Osteocyte (in vitro differentiated cells): ENCODE measurements around the gene GSAP. TPM values are rescaled to one million over a fixed set of nuclear protein-coding genes. Genes with fewer than 3 reads are reported as not detected.

Experiments used
- DNase-seq: peaks from one replicate; pipeline ENCODE4 v3.0.0; 2021; ENCODE audit warnings: mixed read lengths; ENCODE audit not compliant: unreplicated experiment; ENCODE audit errors: extremely low spot score
- H3K27ac Mint-ChIP-seq: one replicate; pipeline ENCODE4 v1.8.0; 2021; ENCODE audit warnings: mild to moderate bottlenecking, mixed read lengths; ENCODE audit not compliant: unreplicated experiment
- H3K27me3 Mint-ChIP-seq: one replicate; pipeline ENCODE4 v1.8.0; 2021; ENCODE audit warnings: mixed read lengths; ENCODE audit not compliant: unreplicated experiment
- H3K36me3 Mint-ChIP-seq: one replicate; pipeline ENCODE4 v1.8.0; 2021; ENCODE audit warnings: mixed read lengths; ENCODE audit not compliant: unreplicated experiment
- H3K4me1 Mint-ChIP-seq: one replicate; pipeline ENCODE4 v1.8.0; 2021; ENCODE audit warnings: mixed read lengths; ENCODE audit not compliant: unreplicated experiment
- H3K4me3 Mint-ChIP-seq: one replicate; pipeline ENCODE4 v1.8.0; 2021; ENCODE audit warnings: mild to moderate bottlenecking, moderate library complexity, mixed read lengths; ENCODE audit not compliant: unreplicated experiment
- H3K9me3 Mint-ChIP-seq: one replicate; pipeline ENCODE4 v1.8.0; 2021; ENCODE audit warnings: mixed read lengths; ENCODE audit not compliant: unreplicated experiment
- CTCF ChIP-seq: fragments of 200-600 bp; sonication (generic); IDR thresholded peaks from 2 replicates; pipeline ENCODE4 v1.5.0; 2021; ENCODE audit warnings: antibody characterized with exemption, mild to moderate bottlenecking, moderate library complexity
- total RNA-seq: library from RNA; stranded (reverse); gene quantifications from 2 replicates; pipeline ENCODE4 v1.2.1, GENCODE V29; 2021

The GSAP gene
- total RNA-seq, 1 donor from 2014 or later = 0.83 TPM

GRCh38 chr7:77331938-77332695, 84.0 kb downstream of the GSAP start:
- Mint-ChIP-seq H3K9me3 (no peaks in the 10 kb centered on the region), H3K27me3 (no peaks in the 10 kb centered on the region), H3K36me3 (no peaks in the 10 kb centered on the region), H3K27ac (no peak overlapping the region), H3K4me1 (peaks cover 26% of the 10 kb centered on the region), H3K4me3 (no peak overlapping the region)
- no peak for DNase-seq
- peak; percentile 80 for TF ChIP-seq CTCF

- H3K27me3 Mint-ChIP-seq = no peaks in the 10 kb centered on the region
- H3K4me3 Mint-ChIP-seq = no peak overlapping the region
- no peaks in the 10 kb centered on the region for H3K9me3 Mint-ChIP-seq
- no peaks in the 10 kb centered on the region for H3K36me3 Mint-ChIP-seq
- H3K4me1 Mint-ChIP-seq = peaks cover 26% of the 10 kb centered on the region
- H3K27ac Mint-ChIP-seq = no peak overlapping the region
- no peak for DNase-seq
- TF ChIP-seq CTCF = no peak
These were observed 85.8 kb downstream of the GSAP start for GRCh38 chr7:77330169-77330882.

- no peaks in the 10 kb centered on the region for H3K36me3 Mint-ChIP-seq
- H3K27ac Mint-ChIP-seq = no peak overlapping the region
- H3K4me3 Mint-ChIP-seq = no peak overlapping the region
- peaks cover 26% of the 10 kb centered on the region for H3K4me1 Mint-ChIP-seq
- H3K9me3 Mint-ChIP-seq = no peaks in the 10 kb centered on the region
- TF ChIP-seq CTCF = no peak
- no peak for DNase-seq
- no peaks in the 10 kb centered on the region for H3K27me3 Mint-ChIP-seq
These were observed 86.5 kb downstream of the GSAP start for GRCh38 chr7:77329466-77330168.

GRCh38 chr7:77328669-77329068, 87.5 kb downstream of the GSAP start:
- Mint-ChIP-seq H3K9me3 (no peaks in the 10 kb centered on the region), H3K27ac (peak overlapping the region; percentile 27), H3K4me3 (no peak overlapping the region), H3K36me3 (no peaks in the 10 kb centered on the region), H3K27me3 (no peaks in the 10 kb centered on the region), H3K4me1 (peaks cover 26% of the 10 kb centered on the region)
- no peak for TF ChIP-seq CTCF
- DNase-seq = no peak
